ENCODE measurements around the gene ALK. TPM values are rescaled to one million over a fixed set of nuclear protein-coding genes. Genes with fewer than 3 reads are reported as not detected.

ALK gene
- total RNA-seq, 4 donors from 2014 or later: 0.85 to 2.4 (median 1.8) TPM

- TF ChIP-seq CTCF (IDR thresholded peaks at IDR 0.05; ENCODE audit: low read depth): no peak
These were observed 746.0 kb downstream of the ALK start for GRCh38 chr2:29175338-29175737.

GRCh38 chr2:29174937-29175336, 746.4 kb downstream of the ALK start:
- no peak for TF ChIP-seq CTCF (IDR thresholded peaks at IDR 0.05; ENCODE audit: low read depth)

- no peak for TF ChIP-seq CTCF (IDR thresholded peaks at IDR 0.05; ENCODE audit: low read depth)
These were observed 754.9 kb downstream of the ALK start for GRCh38 chr2:29166242-29167039.

GRCh38 chr2:29165362-29166241, 755.8 kb downstream of the ALK start:
- TF ChIP-seq CTCF (IDR thresholded peaks at IDR 0.05; ENCODE audit: low read depth): no peak

GRCh38 chr2:29164091-29164846, 757.1 kb downstream of the ALK start:
- no peak for TF ChIP-seq CTCF (IDR thresholded peaks at IDR 0.05; ENCODE audit: low read depth)

GRCh38 chr2:29162204-29162928, 759.0 kb downstream of the ALK start:
- no peak for TF ChIP-seq CTCF (IDR thresholded peaks at IDR 0.05; ENCODE audit: low read depth)
